AG09309 (cell line): ENCODE data around the gene COX6A2.
"Not testable (repeated sequence)": the region's sequence is repeated elsewhere in the genome, so short reads cannot be mapped to it uniquely, and the experiment has no call there.

Experiments used
- DNase-seq: peaks from one replicate; pipeline ENCODE4 v3.0.0-alpha.2; 2010; ENCODE audit warnings: low read depth
- H3K4me3 ChIP-seq: 2 replicates; pipeline ENCODE4 v1.5.1; 2011; ENCODE audit warnings: mild to moderate bottlenecking, low read depth, low read length, moderate library complexity; ENCODE audit not compliant: control insufficient read depth
- TF ChIP-seq, protein P1 (sequence below): IDR thresholded peaks from 2 replicates; pipeline ENCODE4 v1.5.1; 2011; ENCODE audit warnings: mild to moderate bottlenecking, low read depth, low read length, inconsistent platforms; ENCODE audit not compliant: insufficient read depth, control insufficient read depth; ENCODE audit errors: missing control alignments

The COX6A2 gene

DNA sequence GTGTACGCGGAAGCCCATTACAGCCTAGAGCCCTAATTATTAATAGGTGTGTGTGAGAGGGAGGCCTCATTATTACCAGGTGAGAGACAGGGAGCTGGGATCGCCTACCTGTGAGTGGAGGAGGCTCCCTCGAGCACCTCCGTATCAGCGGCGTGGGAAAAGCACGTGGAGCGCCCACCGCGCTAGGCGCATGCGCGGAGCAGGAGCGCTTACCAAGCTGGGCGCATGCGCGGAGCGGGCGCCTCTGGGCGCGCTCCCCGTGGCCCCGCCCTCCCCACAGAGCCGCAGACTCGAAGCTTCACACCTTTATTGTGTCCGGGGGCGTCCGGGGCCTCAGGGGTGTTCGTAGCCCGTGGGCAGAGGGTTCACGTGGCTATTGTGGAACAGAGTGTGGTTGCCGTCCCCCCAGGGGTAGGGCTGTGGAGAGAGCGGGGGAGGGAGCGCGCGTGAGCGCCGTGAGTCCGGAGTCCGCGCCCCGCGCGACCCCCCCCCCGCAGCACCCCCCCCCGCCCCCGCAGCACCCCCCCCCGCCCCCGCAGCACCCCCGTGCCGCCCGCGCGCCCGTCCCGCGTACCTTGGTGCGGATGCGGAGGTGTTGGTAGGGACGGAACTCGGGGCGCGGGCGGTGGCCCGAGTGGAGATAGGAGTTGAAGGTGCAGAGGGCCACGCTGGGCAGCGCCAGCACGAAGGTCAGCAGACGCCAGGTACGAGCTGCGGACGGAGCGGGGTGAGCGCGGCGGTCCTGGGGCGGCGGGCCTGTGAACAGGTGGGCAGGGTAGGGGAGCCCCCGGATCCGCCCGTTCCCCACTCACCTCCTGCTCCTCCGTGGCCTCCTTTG, 500 bp downstream of the COX6A2 start:
- H3K4me3 ChIP-seq, result peak overlapping the region; percentile 16
- TF ChIP-seq, protein P1, sequence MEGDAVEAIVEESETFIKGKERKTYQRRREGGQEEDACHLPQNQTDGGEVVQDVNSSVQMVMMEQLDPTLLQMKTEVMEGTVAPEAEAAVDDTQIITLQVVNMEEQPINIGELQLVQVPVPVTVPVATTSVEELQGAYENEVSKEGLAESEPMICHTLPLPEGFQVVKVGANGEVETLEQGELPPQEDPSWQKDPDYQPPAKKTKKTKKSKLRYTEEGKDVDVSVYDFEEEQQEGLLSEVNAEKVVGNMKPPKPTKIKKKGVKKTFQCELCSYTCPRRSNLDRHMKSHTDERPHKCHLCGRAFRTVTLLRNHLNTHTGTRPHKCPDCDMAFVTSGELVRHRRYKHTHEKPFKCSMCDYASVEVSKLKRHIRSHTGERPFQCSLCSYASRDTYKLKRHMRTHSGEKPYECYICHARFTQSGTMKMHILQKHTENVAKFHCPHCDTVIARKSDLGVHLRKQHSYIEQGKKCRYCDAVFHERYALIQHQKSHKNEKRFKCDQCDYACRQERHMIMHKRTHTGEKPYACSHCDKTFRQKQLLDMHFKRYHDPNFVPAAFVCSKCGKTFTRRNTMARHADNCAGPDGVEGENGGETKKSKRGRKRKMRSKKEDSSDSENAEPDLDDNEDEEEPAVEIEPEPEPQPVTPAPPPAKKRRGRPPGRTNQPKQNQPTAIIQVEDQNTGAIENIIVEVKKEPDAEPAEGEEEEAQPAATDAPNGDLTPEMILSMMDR, result no peak
- DNase-seq, result no peak

DNA sequence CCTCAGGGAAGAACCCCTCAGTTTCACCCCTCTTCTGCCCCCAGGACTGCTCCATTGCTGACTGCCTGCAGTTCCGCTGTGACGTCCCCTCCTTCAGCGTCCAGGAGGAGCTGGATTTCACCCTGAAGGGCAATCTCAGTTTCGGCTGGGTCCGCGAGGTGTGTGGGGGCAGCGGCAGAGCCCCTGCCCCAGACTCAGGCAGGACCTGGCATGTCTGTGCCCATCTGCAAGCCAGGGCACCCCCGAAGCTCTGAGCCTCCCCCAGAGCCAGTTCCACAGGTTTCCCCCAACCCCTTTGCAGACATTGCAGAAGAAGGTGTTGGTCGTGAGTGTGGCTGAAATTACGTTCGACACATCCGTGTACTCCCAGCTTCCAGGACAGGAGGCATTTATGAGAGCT, 4.4 kb downstream of the COX6A2 start:
- H3K4me3 ChIP-seq, result no peak overlapping the region
- TF ChIP-seq, protein P1, result no peak
- no peak for DNase-seq

DNA sequence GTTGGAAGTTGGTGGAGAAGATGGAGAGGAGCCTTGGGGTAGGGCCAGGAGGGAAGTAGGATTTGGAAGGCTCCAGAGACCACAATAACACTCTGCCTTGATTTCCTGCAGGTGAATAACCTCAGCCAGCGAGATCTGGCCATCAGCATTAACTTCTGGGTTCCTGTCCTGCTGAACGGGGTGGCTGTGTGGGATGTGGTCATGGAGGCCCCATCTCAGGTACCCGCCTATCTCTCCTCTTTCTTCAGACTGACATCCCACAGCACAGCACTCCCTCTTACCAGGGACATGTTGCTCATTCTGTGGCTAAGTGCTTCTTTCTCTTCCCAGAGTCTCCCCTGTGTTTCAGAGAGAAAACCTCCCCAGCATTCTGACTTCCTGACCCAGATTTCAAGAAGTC, 4.9 kb downstream of the COX6A2 start:
- no peak for DNase-seq
- no peak overlapping the region for H3K4me3 ChIP-seq
- TF ChIP-seq, protein P1, result no peak

DNA sequence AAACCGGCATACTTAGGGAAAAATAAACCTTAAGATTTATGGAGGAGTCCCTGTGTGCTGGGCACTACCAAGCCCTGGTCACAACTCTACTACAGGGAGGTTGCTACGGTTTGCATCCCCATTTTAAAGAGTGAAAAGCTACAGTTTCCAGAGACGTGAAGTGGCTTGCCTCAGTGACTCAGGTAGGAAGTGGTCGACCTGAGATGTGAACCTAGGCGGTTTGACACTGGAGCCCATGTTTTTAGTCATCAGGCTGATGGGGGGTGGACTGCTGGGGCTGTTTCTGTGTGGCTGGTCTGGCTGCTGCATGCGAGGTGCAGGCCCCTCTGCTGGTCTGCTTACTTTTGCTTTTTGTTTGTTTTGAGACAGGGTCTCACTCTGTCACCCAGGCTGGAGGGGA, 6.6 kb downstream of the COX6A2 start:
- TF ChIP-seq, protein P1, result no peak
- DNase-seq, result no peak
- no peak overlapping the region for H3K4me3 ChIP-seq

DNA sequence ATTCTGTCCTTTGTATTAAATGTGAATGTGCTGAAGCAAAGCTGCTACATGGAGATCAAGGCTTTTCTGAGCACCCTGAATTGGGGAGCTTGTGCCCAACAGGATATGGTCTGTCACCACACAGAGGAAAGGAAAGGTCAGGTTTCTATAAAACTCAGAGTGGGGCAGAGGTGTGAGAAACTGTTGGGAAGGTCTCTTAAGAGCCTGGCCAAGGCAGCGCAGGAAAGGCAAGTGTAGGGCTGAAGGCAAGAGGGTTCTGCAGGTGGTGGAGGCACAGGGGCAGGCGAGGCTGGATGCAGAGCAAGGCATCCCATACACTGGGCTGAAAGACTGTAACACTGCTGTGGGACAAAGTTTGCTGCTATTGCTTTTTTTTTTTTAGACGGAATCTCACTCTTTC, 8.1 kb downstream of the COX6A2 start:
- TF ChIP-seq, protein P1, result no peak

DNA sequence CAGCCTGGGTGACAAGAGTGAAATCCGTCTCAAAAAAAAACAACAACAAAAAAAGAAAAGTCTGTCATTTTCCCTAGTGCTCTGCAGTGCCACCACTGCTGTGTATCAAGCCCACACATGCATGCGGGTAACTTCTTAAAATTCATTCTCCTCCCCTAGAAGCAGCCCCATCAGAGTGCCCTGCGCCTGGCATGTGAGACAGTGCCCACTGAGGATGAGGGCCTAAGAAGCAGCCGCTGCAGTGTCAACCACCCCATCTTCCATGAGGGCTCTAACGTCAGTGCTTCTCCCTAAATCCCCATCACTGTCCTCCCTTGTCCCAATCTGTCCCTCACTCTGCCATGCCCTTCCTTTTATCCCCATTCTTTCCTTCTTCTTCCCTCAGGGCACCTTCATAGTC, 10.2 kb downstream of the COX6A2 start:
- TF ChIP-seq, protein P1, result no peak
- H3K4me3 ChIP-seq, result no peak overlapping the region
- DNase-seq, result no peak

More for the DNA sequence above, 8.1 kb downstream of the COX6A2 start:
- H3K4me3 ChIP-seq, result no peak overlapping the region
- no peak for DNase-seq

DNA sequence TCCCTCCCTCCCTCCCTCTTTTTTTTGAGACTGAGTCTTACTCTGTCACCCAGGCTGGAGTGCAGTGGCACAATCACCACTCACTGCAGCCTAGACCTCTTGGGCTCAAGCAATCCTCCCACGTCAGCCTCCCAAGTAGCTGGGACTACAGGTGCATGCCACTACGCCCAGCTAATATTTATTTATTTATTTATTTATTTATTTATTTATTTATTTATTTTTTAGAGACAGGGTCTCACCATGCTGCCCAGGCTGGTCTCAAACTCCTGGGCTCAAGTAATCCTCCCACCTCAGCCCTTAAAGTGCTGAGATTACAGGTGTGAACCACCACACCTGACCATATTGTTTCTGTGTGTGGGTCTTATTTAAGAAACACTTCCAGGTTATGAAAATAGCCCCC, 11.1 kb downstream of the COX6A2 start:
- H3K4me3 ChIP-seq, DNase-seq: not testable (repeated sequence)
